ENCODE measurements around the gene TRIM39.

Gene TRIM39

GRCh38 chr6:30328397-30328796, 1.7 kb downstream of the TRIM39 start:
- no peak for DNase-seq (ENCODE audit: low read depth)

DNA sequence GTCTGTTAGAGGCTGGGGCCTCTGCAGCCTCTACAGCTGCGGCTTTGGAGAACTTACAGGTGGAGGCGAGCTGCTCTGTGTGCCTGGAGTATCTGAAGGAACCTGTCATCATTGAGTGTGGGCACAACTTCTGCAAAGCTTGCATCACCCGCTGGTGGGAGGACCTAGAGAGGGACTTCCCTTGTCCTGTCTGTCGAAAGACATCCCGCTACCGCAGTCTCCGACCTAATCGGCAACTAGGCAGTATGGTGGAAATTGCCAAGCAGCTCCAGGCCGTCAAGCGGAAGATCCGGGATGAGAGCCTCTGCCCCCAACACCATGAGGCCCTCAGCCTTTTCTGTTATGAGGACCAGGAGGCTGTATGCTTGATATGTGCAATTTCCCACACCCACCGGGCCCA, 2.6 kb downstream of the TRIM39 start:
- no peak for DNase-seq (ENCODE audit: low read depth)

GRCh38 chr6:30331981-30332380, 5.3 kb downstream of the TRIM39 start:
- DNase-seq (ENCODE audit: low read depth), result no peak

DNA sequence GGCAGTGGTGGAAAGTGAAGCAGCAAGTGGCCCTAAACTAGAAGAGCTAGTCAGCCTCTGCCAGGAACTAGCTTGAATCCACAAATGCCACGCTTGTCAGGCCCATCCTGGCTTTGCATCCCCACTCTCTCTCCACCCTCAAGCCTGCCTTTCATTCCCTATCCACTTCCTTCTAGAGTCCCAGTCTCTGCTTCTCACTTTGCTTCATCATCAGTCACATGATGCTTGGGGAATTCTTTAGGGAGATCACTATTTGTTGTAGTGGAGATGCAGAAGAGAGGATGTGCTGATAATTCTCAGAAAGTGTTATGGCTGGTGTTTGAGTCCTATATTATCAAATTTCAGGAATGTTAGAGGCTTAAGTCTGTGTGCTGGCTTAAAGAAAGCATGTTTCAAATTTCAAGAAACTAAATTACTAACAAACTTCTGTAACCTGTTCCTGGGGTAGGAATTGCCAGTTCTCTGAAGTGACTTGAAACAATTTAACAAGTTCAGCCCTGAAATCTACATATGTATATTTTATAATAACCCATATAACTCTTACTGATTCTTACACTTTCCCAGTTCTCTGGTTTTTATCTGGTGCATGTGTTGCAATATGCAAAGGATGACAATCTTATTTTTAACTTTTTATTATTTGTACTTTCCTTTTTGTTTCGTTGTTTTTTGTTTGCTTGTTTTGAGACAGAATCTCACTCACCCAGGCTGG, 7.5 kb downstream of the TRIM39 start:
- no peak for DNase-seq (ENCODE audit: low read depth)

- DNase-seq (ENCODE audit: low read depth), result no peak
These were observed 13.9 kb downstream of the TRIM39 start for GRCh38 chr6:30340589-30341054.

DNA sequence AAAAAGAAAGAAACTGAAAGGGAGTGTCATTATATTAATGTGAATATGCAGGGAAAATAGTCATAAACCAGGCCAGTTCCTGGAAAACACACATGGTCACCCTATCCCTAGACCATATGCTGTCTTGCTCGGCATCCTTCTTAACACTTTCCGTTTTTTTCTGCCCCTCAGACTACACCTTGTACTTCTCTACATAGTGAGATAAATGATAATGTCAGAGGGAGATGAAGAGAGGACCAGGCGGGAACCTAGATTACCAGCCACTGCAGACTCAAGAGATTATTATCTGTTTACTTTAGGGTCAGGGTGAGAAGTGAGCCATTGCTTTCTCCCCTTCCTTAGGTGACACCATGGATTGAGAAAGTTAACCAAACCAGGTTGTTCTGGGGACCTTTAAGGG, 14.5 kb downstream of the TRIM39 start:
- no peak for DNase-seq (ENCODE audit: low read depth)

DNA sequence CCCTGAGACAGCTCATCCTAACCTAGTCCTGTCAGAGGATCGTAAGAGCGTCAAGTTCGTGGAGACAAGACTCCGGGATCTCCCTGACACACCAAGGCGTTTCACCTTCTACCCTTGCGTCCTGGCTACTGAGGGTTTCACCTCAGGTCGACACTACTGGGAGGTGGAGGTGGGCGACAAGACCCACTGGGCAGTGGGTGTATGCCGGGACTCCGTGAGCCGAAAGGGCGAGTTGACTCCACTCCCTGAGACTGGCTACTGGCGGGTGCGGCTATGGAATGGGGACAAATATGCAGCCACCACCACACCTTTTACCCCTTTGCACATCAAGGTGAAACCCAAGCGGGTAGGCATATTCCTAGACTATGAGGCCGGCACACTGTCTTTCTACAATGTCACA, 15.0 kb downstream of the TRIM39 start:
- no peak for DNase-seq (ENCODE audit: low read depth)

DNA sequence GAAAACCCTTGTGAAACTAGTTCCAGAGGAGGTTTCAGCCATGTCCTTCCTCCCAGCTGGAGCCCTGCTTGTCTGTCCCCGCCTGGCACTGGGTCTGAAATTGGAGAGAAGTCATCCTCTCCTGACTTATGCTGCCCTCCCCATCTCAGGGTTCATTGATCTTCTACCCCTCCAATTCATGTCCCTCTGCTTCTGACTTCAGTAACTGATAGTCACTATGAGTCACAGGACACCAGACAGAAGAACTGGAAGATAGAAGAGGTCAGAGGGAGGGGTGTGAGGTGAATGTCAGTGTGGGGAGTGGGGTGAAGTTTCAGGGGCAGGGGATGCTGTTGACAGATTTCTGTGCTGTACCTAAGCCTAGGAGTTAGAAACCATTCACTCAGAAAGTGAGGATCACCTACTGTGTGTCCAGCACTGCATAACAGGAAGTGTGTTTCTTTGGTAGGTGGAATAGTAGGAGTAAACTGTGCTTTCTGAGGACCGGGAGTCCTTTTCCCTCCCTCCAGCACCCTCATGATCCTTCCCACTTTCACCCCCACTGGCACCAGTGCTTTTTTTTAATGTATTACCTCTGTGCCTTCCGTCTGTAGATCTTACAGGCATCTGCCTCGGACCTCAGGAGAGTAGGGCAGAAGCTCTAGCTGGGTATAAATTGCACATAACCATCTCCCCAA, 17.6 kb downstream of the TRIM39 start:
- DNase-seq (ENCODE audit: low read depth), result no peak

GRCh38 chr6:30344868-30345671, 18.3 kb downstream of the TRIM39 start, which contains the start of gene RPP21:
TSS of gene RPP21 (plus strand) at chr6:30345156. CDS start at chr6:30345172, 16 bp downstream.
- peak; percentile 70 for DNase-seq (ENCODE audit: low read depth)

- DNase-seq (ENCODE audit: low read depth), result no peak
These were observed 19.1 kb downstream of the TRIM39 start for GRCh38 chr6:30345852-30346251.

DNA sequence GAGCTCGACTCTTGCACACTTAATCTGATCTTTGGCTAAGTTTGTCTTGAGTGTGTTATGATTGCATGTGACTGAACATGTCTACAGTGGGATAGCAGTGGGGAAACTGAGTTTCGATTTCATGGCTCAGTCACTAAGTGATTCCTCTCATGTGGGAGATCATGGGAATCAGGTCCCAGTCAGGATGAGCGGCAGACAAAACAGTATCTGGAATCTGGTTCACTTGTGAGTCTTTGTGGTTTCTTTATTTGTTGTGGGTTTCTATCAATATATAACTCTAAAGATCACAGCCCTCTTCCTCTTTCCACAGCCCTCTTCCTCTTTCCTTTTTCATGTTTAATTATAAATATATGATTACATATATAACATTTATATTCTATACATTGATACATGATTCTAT, 22.2 kb downstream of the TRIM39 start:
- DNase-seq (ENCODE audit: low read depth), result no peak

DNA sequence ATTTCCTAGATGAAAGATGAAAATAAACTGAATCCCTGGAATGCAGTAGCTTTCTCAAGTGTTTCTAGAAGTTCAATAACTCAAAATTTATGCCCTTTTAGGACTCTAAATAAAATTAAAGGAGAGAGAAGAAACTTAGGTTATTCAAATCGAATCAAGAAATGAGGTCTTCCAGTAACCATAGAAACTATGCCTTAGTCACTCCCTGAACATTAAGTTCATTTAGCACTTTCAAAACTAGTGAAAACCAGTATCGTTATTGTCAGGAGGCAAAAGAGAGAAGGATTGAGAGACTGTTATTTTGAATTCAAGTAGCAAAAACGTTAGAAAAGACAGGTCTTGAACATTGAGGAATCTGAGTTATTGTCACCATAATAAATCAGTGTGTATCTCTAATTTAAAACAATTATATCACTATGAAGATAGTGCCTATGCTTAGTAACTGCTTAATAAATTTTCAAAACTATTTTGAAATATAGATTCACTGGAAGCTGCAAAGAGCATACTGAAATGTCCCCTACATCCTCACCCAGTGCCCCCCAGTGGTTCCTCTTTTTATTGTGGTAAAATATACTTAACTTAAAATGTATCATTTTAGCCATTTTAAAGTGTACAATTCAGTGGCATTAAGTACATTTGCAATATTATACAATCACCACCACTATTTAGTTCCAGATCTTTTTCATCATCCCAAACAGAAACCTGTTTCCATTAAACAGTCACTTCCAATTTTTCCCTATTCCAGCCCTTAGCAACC, 22.9 kb downstream of the TRIM39 start:
- no peak for DNase-seq (ENCODE audit: low read depth)

DNA sequence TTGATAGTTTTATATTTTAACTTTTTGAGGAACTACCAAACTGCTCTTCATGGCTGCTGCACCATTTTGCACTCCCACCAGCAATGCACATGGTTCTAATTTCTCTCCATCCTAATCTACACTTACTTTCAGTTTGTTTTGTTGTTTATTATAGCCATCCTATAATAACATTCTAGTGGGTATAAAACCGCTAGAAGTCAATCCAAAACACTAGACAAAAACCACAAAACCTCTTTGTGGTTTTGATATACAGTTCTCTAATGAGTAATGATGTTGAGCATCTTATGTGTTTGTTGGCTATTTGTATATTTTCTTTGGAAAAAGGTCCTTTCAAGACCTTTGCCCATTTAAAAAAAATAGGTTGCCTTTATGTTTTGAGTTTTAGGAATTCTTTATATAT, 23.8 kb downstream of the TRIM39 start:
- no peak for DNase-seq (ENCODE audit: low read depth)

DNA sequence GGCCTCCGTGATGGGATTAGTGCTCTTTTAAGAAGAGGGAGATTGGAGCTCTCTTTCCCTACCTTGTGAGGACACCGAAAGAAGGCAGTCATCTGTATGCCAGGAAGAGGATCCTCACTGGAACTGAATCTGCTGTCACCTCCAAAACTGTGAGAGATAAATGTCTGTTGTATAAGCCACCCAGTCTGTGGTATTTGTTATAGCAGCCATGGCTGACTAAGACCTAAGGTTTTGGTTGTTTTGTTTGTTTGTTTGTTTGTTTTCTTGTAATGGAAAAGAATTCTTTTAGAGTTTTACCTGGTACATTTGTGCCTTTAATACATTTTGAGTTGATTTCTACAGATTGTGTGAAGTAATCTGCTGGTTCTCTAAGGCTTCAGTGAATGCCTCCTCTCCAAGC, 25.8 kb downstream of the TRIM39 start:
- DNase-seq (ENCODE audit: low read depth), result no peak

DNA sequence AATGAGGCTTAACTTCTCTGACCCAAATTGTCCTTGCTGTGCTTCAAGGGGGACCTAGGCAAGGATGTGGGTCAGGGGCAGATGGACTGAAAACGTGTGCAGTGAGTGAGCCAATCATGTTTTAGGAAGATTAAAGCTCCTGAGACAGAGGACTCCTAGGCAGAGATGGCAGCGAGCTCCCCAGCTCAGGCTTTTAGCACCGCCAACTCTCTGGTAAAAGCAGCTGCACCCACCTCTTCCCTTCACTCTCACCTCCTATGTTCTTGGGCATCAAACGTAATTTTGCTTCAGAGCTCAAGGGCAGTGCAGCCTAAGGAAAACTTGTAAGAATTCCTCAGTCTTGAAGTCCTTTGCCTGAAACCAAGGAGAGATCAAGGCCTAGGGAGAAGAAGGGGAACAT, 28.6 kb downstream of the TRIM39 start:
- DNase-seq (ENCODE audit: low read depth), result no peak

DNA sequence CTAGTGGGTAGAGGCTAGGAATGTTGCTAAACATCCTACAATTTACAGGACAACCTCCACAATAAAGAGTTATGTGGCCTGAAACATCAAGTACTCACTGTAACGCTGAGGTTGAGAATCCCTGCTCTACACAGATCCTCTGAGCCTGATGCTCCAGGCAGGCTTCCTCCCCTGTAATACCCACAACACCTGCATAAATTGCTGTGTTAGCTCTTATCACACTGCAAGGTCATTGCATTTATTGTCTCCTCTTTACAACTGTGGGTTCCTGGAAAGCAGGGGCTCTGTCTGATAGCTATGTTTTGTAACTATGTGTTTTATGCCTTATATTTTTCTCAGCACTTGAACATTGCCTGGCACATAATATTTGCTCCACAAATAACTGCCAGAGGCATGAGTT, 29.8 kb downstream of the TRIM39 start:
- DNase-seq (ENCODE audit: low read depth), result no peak

GRCh38 chr6:30357678-30358540, 31.2 kb downstream of the TRIM39 start:
- DNase-seq (ENCODE audit: low read depth), result no peak

GRCh38 chr6:30359276-30359675, 32.5 kb downstream of the TRIM39 start:
- DNase-seq (ENCODE audit: low read depth), result no peak

DNA sequence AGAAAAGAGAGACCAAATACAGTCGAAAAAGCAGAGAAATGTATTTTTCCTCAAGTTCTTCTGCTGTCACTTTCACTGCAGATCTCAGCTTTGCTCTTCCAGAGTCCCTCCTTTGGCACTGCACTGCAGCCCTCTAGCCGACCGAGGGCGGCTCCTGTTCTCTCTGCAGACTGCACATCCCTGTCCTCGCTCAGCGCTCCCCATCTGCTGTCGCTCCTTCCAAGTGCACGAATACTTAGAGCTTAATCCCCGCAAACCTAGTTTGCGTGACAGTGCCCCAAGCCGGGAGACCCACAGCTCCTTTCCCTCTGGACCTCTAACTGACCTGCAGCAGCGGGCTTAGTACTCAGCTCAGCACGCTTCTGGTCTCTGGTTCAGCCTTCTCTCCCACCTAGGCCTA, 33.4 kb downstream of the TRIM39 start:
- DNase-seq (ENCODE audit: low read depth), result no peak

GRCh38 chr6:30361661-30362060, 34.9 kb downstream of the TRIM39 start:
- no peak for DNase-seq (ENCODE audit: low read depth)

DNA sequence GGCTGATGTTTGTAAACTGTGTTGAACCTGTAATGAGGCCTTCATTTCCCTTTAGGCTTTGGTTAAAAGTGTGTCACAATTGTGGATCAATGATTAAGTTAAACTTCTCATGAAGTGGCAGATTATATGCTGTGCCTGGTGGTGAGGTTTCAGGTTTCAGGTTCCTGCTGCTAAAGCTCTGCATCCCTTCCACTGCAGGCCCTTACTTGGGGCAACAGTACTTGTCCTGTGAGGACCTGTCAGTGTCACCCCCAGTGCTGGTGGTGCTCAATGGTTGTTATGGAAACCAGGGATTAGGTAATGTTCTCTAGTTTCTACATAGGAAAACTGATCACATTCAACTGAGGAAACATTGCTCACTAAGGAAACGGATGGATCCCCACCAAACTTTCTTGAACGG, 36.7 kb downstream of the TRIM39 start:
- no peak for DNase-seq (ENCODE audit: low read depth)
